ENCODE measurements around the gene SOX13.

DNA sequence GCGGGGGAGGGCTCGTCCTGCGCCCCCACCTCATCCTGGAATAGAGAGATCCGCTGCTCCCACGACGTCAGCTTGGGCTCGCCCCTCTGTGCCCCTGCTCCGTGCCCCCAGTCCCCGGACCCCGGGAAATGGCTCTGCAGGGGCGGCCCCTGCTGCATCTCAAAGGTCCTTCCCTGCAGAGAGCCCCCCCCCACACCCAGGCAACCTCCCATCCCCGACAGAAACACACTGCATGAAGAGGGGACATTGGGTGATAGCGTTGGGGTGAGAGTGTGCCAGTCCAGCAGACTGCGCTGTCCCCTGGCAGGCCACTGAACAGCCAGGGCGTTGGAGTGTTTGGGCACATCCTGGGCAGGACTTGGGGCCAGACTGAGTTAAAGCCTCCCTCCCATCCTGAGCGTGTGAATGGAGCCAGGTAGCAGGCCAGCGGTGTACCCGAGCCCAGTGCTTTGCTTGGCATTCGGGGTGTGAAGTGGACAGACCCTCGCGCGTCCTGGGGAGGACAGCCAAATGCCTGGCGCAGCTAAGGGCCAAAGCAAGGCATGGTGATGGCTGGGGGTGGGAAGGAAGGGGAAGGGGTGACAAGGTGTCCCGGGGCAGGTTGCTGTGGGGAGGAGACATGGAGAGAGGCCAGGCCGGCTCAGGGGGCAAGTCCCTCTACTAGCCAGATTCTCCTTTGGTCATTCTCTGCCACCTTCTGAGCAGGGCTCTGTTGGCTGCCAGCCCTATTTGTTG is 79.6 kb downstream of the SOX13 start:
- TF ChIP-seq CEBPB (IDR thresholded peaks at IDR 0.05) (no peak), FOXM1 (IDR thresholded peaks at IDR 0.05; ENCODE audit: borderline replicate concordance, low read depth) (no peak)
